Transverse colon (tissue), 4 donors: ENCODE data around the gene OPA1. TPM values are rescaled to one million over a fixed set of nuclear protein-coding genes. Genes with fewer than 3 reads are reported as not detected.

ENCODE experiments used
- DNase-seq: peaks from one replicate; pipeline ENCODE4 v3.0.0-alpha.2; 2019
- H3K27ac ChIP-seq, 4 donors: fragments of 200-600 bp; sonication (generic); 2 replicates each; pipeline ENCODE4 v1.5.1; 2016 to 2018; ENCODE audit warnings: inconsistent platforms in 4 of 4
- H3K27me3 ChIP-seq: fragments of 200-600 bp; sonication (generic); 2 replicates; pipeline ENCODE4 v1.5.1; 2017; ENCODE audit warnings: inconsistent platforms
- H3K36me3 ChIP-seq, 4 donors: fragments of 200-600 bp; sonication (generic); 2 replicates each; pipeline ENCODE4 v1.5.1; 2017 to 2019; ENCODE audit warnings: inconsistent platforms in 4 of 4
- H3K4me1 ChIP-seq, 4 donors: fragments of 200-600 bp; sonication (generic); 2 replicates each; pipeline ENCODE4 v1.5.1; 2017 to 2020; ENCODE audit warnings: inconsistent platforms in 4 of 4
- H3K4me3 ChIP-seq, 4 donors: fragments of 200-600 bp; sonication (generic); 1 replicate in 1 of 4; 2 replicates in 3 of 4; pipeline versions ENCODE4 v1.5.1 to v1.6.1; 2017 to 2019; ENCODE audit warnings: inconsistent platforms in 4 of 4
- H3K9me3 ChIP-seq, 2 donors: fragments of 200-600 bp; sonication (generic); 2 replicates each; pipeline ENCODE4 v1.5.1; 2017 to 2019; ENCODE audit warnings: inconsistent platforms in 2 of 2
- CTCF ChIP-seq, 5 experiments: fragments of 200-600 bp in 3 of 5; fragments of 450-650 bp in 2 of 5; sonication (generic) in 3 of 5; IDR thresholded peaks; 1 replicate in 2 of 5; 2 replicates in 3 of 5; pipeline ENCODE4 v1.5.1; 2016 to 2017; ENCODE audit warnings: antibody characterized with exemption in 5 of 5, inconsistent platforms in 3 of 5, mild to moderate bottlenecking in 2 of 5, moderate library complexity in 1 of 5
- EP300 ChIP-seq: sonication (generic); formaldehyde crosslinking; IDR thresholded peaks from one replicate; pipeline ENCODE4 v1.6.1; 2017; ENCODE audit warnings: antibody characterized with exemption, low read depth
- POLR2A ChIP-seq: fragments of 450-650 bp; IDR thresholded peaks from one replicate; pipeline ENCODE4 v1.6.1; 2016; ENCODE audit warnings: antibody characterized with exemption, mild to moderate bottlenecking, moderate library complexity
- POLR2AphosphoS5 ChIP-seq, 3 donors: sonication (generic); formaldehyde crosslinking; IDR thresholded peaks; one replicate each; pipeline ENCODE4 v1.6.1; 2016; ENCODE audit warnings: antibody characterized with exemption in 3 of 3
- WGBS, 2 donors: methylation state at CpG; one replicate each; pipeline ENCODE4 v1.1.5; 2018; ENCODE audit warnings: low coverage in 1 of 2; 5-methylcytosine and 5-hydroxymethylcytosine counted together
- in situ Hi-C, 4 donors: fragments of 200-750 bp; cut with MboI; loops; one replicate each; pipeline versions ENCODE4 v1.15.0 to v1.15.1; 2017; ENCODE audit warnings: low sequenced_read_pairs in 3 of 4, low pct_ligation_motif_present in 1 of 4, low pct_unique_long_range_greater_than_20kb in 1 of 4
- intact Hi-C: fragments of 100-400 bp; cut with DNase I; formaldehyde crosslinking; loops from one replicate; pipeline ENCODE4 v1.15.1; 2023; ENCODE audit warnings: low total_unique reads
- total RNA-seq, 4 donors: library from RNA; depleted of rRNA; stranded (reverse); fragments of >200 nt; gene quantifications; one replicate each; pipeline ENCODE4 v1.1.0, GENCODE V29; 2016

Gene OPA1
- total RNA-seq, 4 donors from 2014 or later, result 56.9 to 92.4 (median 69.8) TPM

- intact Hi-C loops, result no loop called here
- DNase-seq, result no peak
- H3K27me3 ChIP-seq, result no peaks in the 10 kb centered on the region
- no peaks in the 10 kb centered on the region for H3K4me1 ChIP-seq
- no peak overlapping the region for H3K27ac ChIP-seq
- TF ChIP-seq POLR2AphosphoS5 (IDR thresholded peaks at IDR 0.05), result no peak
- TF ChIP-seq EP300, result no peak
- TF ChIP-seq CTCF (IDR thresholded peaks at IDR 0.05), result no peak
- no peak for TF ChIP-seq POLR2A
- H3K36me3 ChIP-seq, result peaks cover 0 to 13% (median 6%) of the 10 kb centered on the region in 4 donors
- no peaks in the 10 kb centered on the region for H3K9me3 ChIP-seq
- in situ Hi-C loops, result loop anchor here in 2 of 4 donors (25.0 kb wide), 1 partner anchor 638 kb away; no protein-coding TSS in a partner anchor
- WGBS, 2 donors, result 75% methylated on average over 6 to 7 of the region's 7 CpGs
- H3K4me3 ChIP-seq, result no peak overlapping the region
Observed at GRCh38 chr3:193673845-193674244, 80.8 kb downstream of the OPA1 start.

GRCh38 chr3:193674714-193675113 lies 81.7 kb downstream of the OPA1 start:
- no peak for TF ChIP-seq POLR2AphosphoS5 (IDR thresholded peaks at IDR 0.05)
- TF ChIP-seq POLR2A, result no peak
- no peak for TF ChIP-seq CTCF (IDR thresholded peaks at IDR 0.05)
- TF ChIP-seq EP300, result no peak
- no peaks in the 10 kb centered on the region for H3K9me3 ChIP-seq
- no peaks in the 10 kb centered on the region for H3K27me3 ChIP-seq
- intact Hi-C loops, result no loop called here
- WGBS, 2 donors, result 82 to 93% methylated on average over 8 to 9 of the region's 9 CpGs
- no peak for DNase-seq
- H3K27ac ChIP-seq, result no peak overlapping the region
- in situ Hi-C loops, result loop anchor here in 2 of 4 donors (25.0 kb wide), 1 partner anchor 638 kb away; no protein-coding TSS in a partner anchor
- no peaks in the 10 kb centered on the region for H3K4me1 ChIP-seq
- H3K4me3 ChIP-seq, result no peak overlapping the region
- peaks cover 0 to 9% (median 3%) of the 10 kb centered on the region in 4 donors for H3K36me3 ChIP-seq

GRCh38 chr3:193677734-193678133 lies 84.7 kb downstream of the OPA1 start:
- TF ChIP-seq CTCF (IDR thresholded peaks at IDR 0.05) (no peak), EP300 (no peak), POLR2A (no peak), POLR2AphosphoS5 (IDR thresholded peaks at IDR 0.05) (no peak)
- no peak overlapping the region for H3K4me3 ChIP-seq
- no peaks in the 10 kb centered on the region for H3K4me1 ChIP-seq
- H3K27me3 ChIP-seq, result no peaks in the 10 kb centered on the region
- DNase-seq, result no peak
- WGBS, 2 donors, result 91 to 100% methylated on average over 5 of the region's 5 CpGs
- peaks cover 0 to 9% (median 2%) of the 10 kb centered on the region in 4 donors for H3K36me3 ChIP-seq
- no peak overlapping the region for H3K27ac ChIP-seq
- intact Hi-C loops (no loop called here), in situ Hi-C loops (no loop called here)
- no peaks in the 10 kb centered on the region for H3K9me3 ChIP-seq

- peaks cover 0 to 9% (median 0%) of the 10 kb centered on the region in 4 donors for H3K36me3 ChIP-seq
- in situ Hi-C loops, result no loop called here
- WGBS, 2 donors, result 63 to 67% methylated on average over 2 of the region's 2 CpGs
- H3K4me1 ChIP-seq, result no peaks in the 10 kb centered on the region
- H3K27me3 ChIP-seq, result no peaks in the 10 kb centered on the region
- H3K4me3 ChIP-seq, result no peak overlapping the region
- no peaks in the 10 kb centered on the region for H3K9me3 ChIP-seq
- H3K27ac ChIP-seq, result no peak overlapping the region
- intact Hi-C loops, result no loop called here
- TF ChIP-seq POLR2A (no peak), POLR2AphosphoS5 (IDR thresholded peaks at IDR 0.05) (no peak), EP300 (no peak), CTCF (IDR thresholded peaks at IDR 0.05) (no peak)
- no peak for DNase-seq
Observed at GRCh38 chr3:193680220-193680619, 87.2 kb downstream of the OPA1 start.
